GM19438 (cell line): ENCODE results near the gene DNAH17.

ENCODE experiments used
- ATAC-seq: cut with Tn5 transposase; IDR thresholded peaks from one replicate; pipeline ENCODE4 v1.9.1; 2021; ENCODE audit warnings: low read depth; ENCODE audit not compliant: unreplicated experiment

DNAH17 gene

GRCh38 chr17:78555746-78556401, 21.3 kb downstream of the DNAH17 start:
- no peak for ATAC-seq

- ATAC-seq, result no peak
Observed at GRCh38 chr17:78550464-78550863, 26.7 kb downstream of the DNAH17 start.

GRCh38 chr17:78548725-78549124, 28.5 kb downstream of the DNAH17 start:
- ATAC-seq, result no peak

- no peak for ATAC-seq
Observed at GRCh38 chr17:78547035-78547434, 30.2 kb downstream of the DNAH17 start.

- ATAC-seq, result no peak
Observed at GRCh38 chr17:78546476-78546875, 30.7 kb downstream of the DNAH17 start.

- ATAC-seq, result no peak
Observed at GRCh38 chr17:78544881-78545755, 32.1 kb downstream of the DNAH17 start.

- no peak for ATAC-seq
Observed at GRCh38 chr17:78541488-78542206, 35.5 kb downstream of the DNAH17 start.

- ATAC-seq, result no peak
Observed at GRCh38 chr17:78539781-78540180, 37.4 kb downstream of the DNAH17 start.

GRCh38 chr17:78538033-78538776, 39.0 kb downstream of the DNAH17 start:
- ATAC-seq, result no peak

- no peak for ATAC-seq
Observed at GRCh38 chr17:78537217-78537860, 39.9 kb downstream of the DNAH17 start.

- ATAC-seq, result no peak
Observed at GRCh38 chr17:78535273-78536197, 41.7 kb downstream of the DNAH17 start.

GRCh38 chr17:78534492-78535272, 42.5 kb downstream of the DNAH17 start:
- no peak for ATAC-seq

GRCh38 chr17:78532922-78533640, 44.1 kb downstream of the DNAH17 start:
- no peak for ATAC-seq

- no peak for ATAC-seq
Observed at GRCh38 chr17:78532311-78532710, 44.9 kb downstream of the DNAH17 start.

GRCh38 chr17:78530675-78531074, 46.5 kb downstream of the DNAH17 start:
- no peak for ATAC-seq

- ATAC-seq, result no peak
Observed at GRCh38 chr17:78529871-78530670, 47.1 kb downstream of the DNAH17 start.

- no peak for ATAC-seq
Observed at GRCh38 chr17:78529251-78529650, 47.9 kb downstream of the DNAH17 start.
